NCI-H774 (cell line): ENCODE results near the gene FAIM2.
"Not testable (repeated sequence)": the region's sequence is repeated elsewhere in the genome, so short reads cannot be mapped to it uniquely, and the experiment has no call there.

Source experiments
- DNase-seq: peaks from one replicate; lab custom pipeline; 2025; lab: John Stamatoyannopoulos, UW

The FAIM2 gene

GRCh38 chr12:49893753-49894750 lies 9.6 kb downstream of the FAIM2 start:
- DNase-seq, result no peak

GRCh38 chr12:49892732-49893317 lies 10.9 kb downstream of the FAIM2 start:
- no peak for DNase-seq

- no peak for DNase-seq
Measured at GRCh38 chr12:49892084-49892731, 11.5 kb downstream of the FAIM2 start.

- no peak for DNase-seq
Measured at GRCh38 chr12:49891476-49891875, 12.2 kb downstream of the FAIM2 start.

- DNase-seq, result no peak
Measured at GRCh38 chr12:49891012-49891411, 12.7 kb downstream of the FAIM2 start.

- DNase-seq, result no peak
Measured at GRCh38 chr12:49890096-49890461, 13.6 kb downstream of the FAIM2 start.

- no peak for DNase-seq
Measured at GRCh38 chr12:49889361-49890095, 14.2 kb downstream of the FAIM2 start.

GRCh38 chr12:49888461-49889151 lies 15.1 kb downstream of the FAIM2 start:
- peak; percentile 56 for DNase-seq

GRCh38 chr12:49887536-49888401 lies 15.9 kb downstream of the FAIM2 start:
- DNase-seq, result no peak

- DNase-seq, result no peak
Measured at GRCh38 chr12:49887091-49887490, 16.6 kb downstream of the FAIM2 start.

GRCh38 chr12:49885663-49886461 lies 17.8 kb downstream of the FAIM2 start:
- DNase-seq, result no peak

- DNase-seq, result no peak
Measured at GRCh38 chr12:49885118-49885517, 18.6 kb downstream of the FAIM2 start.

- no peak for DNase-seq
Measured at GRCh38 chr12:49882851-49883464, 20.7 kb downstream of the FAIM2 start.

- no peak for DNase-seq
Measured at GRCh38 chr12:49882248-49882850, 21.4 kb downstream of the FAIM2 start.

GRCh38 chr12:49881415-49882247 lies 22.1 kb downstream of the FAIM2 start:
- DNase-seq, result no peak

- no peak for DNase-seq
Measured at GRCh38 chr12:49880756-49881414, 22.8 kb downstream of the FAIM2 start.

GRCh38 chr12:49879065-49879464 lies 24.6 kb downstream of the FAIM2 start:
- not testable (repeated sequence) for DNase-seq
